A172 (cell line): ENCODE results near the gene HOXC10. TPM values are rescaled to one million over a fixed set of nuclear protein-coding genes. Genes with fewer than 3 reads are reported as not detected.

Source experiments
- DNase-seq: peaks from one replicate; pipeline ENCODE4 v3.0.0-alpha.2; 2015; ENCODE audit warnings: low spot score
- total RNA-seq: library from RNA; depleted of rRNA; stranded (reverse); fragments of >200 nt; shearing (Covaris generic); gene quantifications from 2 replicates; pipeline ENCODE4 v1.2.3, GENCODE V29; 2014

The HOXC10 gene
- total RNA-seq, 1 experiment from 2014 or later = 4.4 TPM

GRCh38 chr12:53950789-53951576, 34.0 kb upstream of the HOXC10 start:
- DNase-seq = no peak

- DNase-seq = no peak
These were observed 33.2 kb upstream of the HOXC10 start for GRCh38 chr12:53951577-53952334.

- no peak for DNase-seq
These were observed 32.6 kb upstream of the HOXC10 start for GRCh38 chr12:53952335-53952694.

GRCh38 chr12:53952871-53953734, 31.8 kb upstream of the HOXC10 start:
- no peak for DNase-seq

GRCh38 chr12:53953831-53954693, 30.9 kb upstream of the HOXC10 start:
- DNase-seq = no peak

GRCh38 chr12:53954694-53955035, 30.3 kb upstream of the HOXC10 start, which contains the start of gene HOXC12:
HOXC12 (plus strand) TSS chr12:53954903; CDS start chr12:53954930, 27 bp downstream.
- DNase-seq = no peak

- no peak for DNase-seq
These were observed 29.7 kb upstream of the HOXC10 start for GRCh38 chr12:53955036-53955775.

GRCh38 chr12:53955776-53956250, 29.1 kb upstream of the HOXC10 start:
- DNase-seq = no peak

GRCh38 chr12:53956251-53956887, 28.6 kb upstream of the HOXC10 start:
- no peak for DNase-seq

- DNase-seq = no peak
These were observed 27.9 kb upstream of the HOXC10 start for GRCh38 chr12:53956914-53957536.

GRCh38 chr12:53958128-53958527, 26.8 kb upstream of the HOXC10 start:
- no peak for DNase-seq

- no peak for DNase-seq
These were observed 25.6 kb upstream of the HOXC10 start for GRCh38 chr12:53959314-53959713.

GRCh38 chr12:53960187-53961024, 24.5 kb upstream of the HOXC10 start:
- DNase-seq = no peak

GRCh38 chr12:53961025-53961761, 23.8 kb upstream of the HOXC10 start:
- DNase-seq = no peak

GRCh38 chr12:53963005-53963404, 21.9 kb upstream of the HOXC10 start:
- no peak for DNase-seq

- DNase-seq = no peak
These were observed 21.3 kb upstream of the HOXC10 start for GRCh38 chr12:53963434-53964314.

- DNase-seq = no peak
These were observed 20.6 kb upstream of the HOXC10 start for GRCh38 chr12:53964315-53964713.
